RWPE2 (cell line): ENCODE results near the gene GIMAP7.

Experiments used
- ATAC-seq: fragments of 200-7000 bp; cut with Tn5 transposase; 3 replicates; pipeline ENCODE4 v1.9.1; 2021; ENCODE audit warnings: low read depth
- DNase-seq: peaks from one replicate; pipeline ENCODE4 v3.0.0-alpha.2; 2020; ENCODE audit warnings: low spot score
- H3K27ac ChIP-seq: fragments of 450-650 bp; 2 replicates; pipeline ENCODE4 v1.5.1; 2017; ENCODE audit warnings: mild to moderate bottlenecking; ENCODE audit not compliant: poor library complexity, severe bottlenecking
- H3K27me3 ChIP-seq: fragments of 250-450 bp; sonication (Bioruptor Pico); 2 replicates; pipeline ENCODE4 v1.5.1; 2021; ENCODE audit warnings: mild to moderate bottlenecking, moderate library complexity; ENCODE audit not compliant: insufficient read depth, poor library complexity, severe bottlenecking
- H3K36me3 ChIP-seq: fragments of 250-450 bp; sonication (Bioruptor Pico); 2 replicates; pipeline ENCODE4 v1.5.1; 2020; ENCODE audit warnings: low read depth, mild to moderate bottlenecking, moderate library complexity
- H3K4me1 ChIP-seq: fragments of 250-450 bp; sonication (Bioruptor Pico); 2 replicates; pipeline ENCODE4 v1.5.1; 2021; ENCODE audit warnings: mild to moderate bottlenecking, moderate library complexity; ENCODE audit not compliant: insufficient read depth, poor library complexity, severe bottlenecking
- H3K4me3 ChIP-seq: fragments of 250-450 bp; sonication (Bioruptor Pico); 2 replicates; pipeline ENCODE4 v1.5.1; 2021; ENCODE audit warnings: mild to moderate bottlenecking, moderate library complexity; ENCODE audit not compliant: severe bottlenecking
- H3K9me3 ChIP-seq: fragments of 250-450 bp; sonication (Bioruptor Pico); 2 replicates; pipeline ENCODE4 v1.5.1; 2021; ENCODE audit warnings: mild to moderate bottlenecking, moderate library complexity; ENCODE audit not compliant: severe bottlenecking
- CTCF ChIP-seq: fragments of 450-650 bp; IDR thresholded peaks from one replicate; pipeline ENCODE4 v1.5.1; 2017; ENCODE audit warnings: mild to moderate bottlenecking, moderate library complexity; ENCODE audit not compliant: poor library complexity, severe bottlenecking

The GIMAP7 gene

GRCh38 chr7:150562919-150563318 lies 48.2 kb downstream of the GIMAP7 start:
- DNase-seq (no peak), ATAC-seq (no peak)
- no peak overlapping the region for H3K4me3 ChIP-seq
- no peaks in the 10 kb centered on the region for H3K36me3 ChIP-seq
- no peak overlapping the region for H3K27ac ChIP-seq
- H3K4me1 ChIP-seq = no peaks in the 10 kb centered on the region
- no peaks in the 10 kb centered on the region for H3K27me3 ChIP-seq
- TF ChIP-seq CTCF = no peak
- H3K9me3 ChIP-seq = no peaks in the 10 kb centered on the region

GRCh38 chr7:150564006-150564405 lies 49.3 kb downstream of the GIMAP7 start:
- TF ChIP-seq CTCF = no peak
- DNase-seq (no peak), ATAC-seq (no peak)
- Histone ChIP-seq H3K36me3 (no peaks in the 10 kb centered on the region), H3K9me3 (no peaks in the 10 kb centered on the region), H3K4me1 (no peaks in the 10 kb centered on the region), H3K27me3 (no peaks in the 10 kb centered on the region), H3K27ac (no peak overlapping the region), H3K4me3 (no peak overlapping the region)

- Histone ChIP-seq H3K27me3 (no peaks in the 10 kb centered on the region), H3K27ac (no peak overlapping the region), H3K36me3 (no peaks in the 10 kb centered on the region), H3K9me3 (no peaks in the 10 kb centered on the region), H3K4me1 (no peaks in the 10 kb centered on the region), H3K4me3 (no peak overlapping the region)
- DNase-seq (no peak), ATAC-seq (no peak)
- TF ChIP-seq CTCF = no peak
Observed at GRCh38 chr7:150564566-150564965, 49.9 kb downstream of the GIMAP7 start.

GRCh38 chr7:150565239-150565638 lies 50.6 kb downstream of the GIMAP7 start:
- H3K27ac ChIP-seq = no peak overlapping the region
- no peaks in the 10 kb centered on the region for H3K36me3 ChIP-seq
- no peaks in the 10 kb centered on the region for H3K9me3 ChIP-seq
- DNase-seq = no peak
- no peak for TF ChIP-seq CTCF
- no peaks in the 10 kb centered on the region for H3K4me1 ChIP-seq
- no peak for ATAC-seq
- no peaks in the 10 kb centered on the region for H3K27me3 ChIP-seq
- no peak overlapping the region for H3K4me3 ChIP-seq

- no peak for TF ChIP-seq CTCF
- H3K36me3 ChIP-seq = no peaks in the 10 kb centered on the region
- no peak for DNase-seq
- no peaks in the 10 kb centered on the region for H3K9me3 ChIP-seq
- H3K27ac ChIP-seq = no peak overlapping the region
- H3K4me1 ChIP-seq = no peaks in the 10 kb centered on the region
- H3K27me3 ChIP-seq = no peaks in the 10 kb centered on the region
- no peak overlapping the region for H3K4me3 ChIP-seq
- no peak for ATAC-seq
Observed at GRCh38 chr7:150566123-150566522, 51.5 kb downstream of the GIMAP7 start.
